HepG2 (cell line): ENCODE data around the gene SRY. TPM values are rescaled to one million over a fixed set of nuclear protein-coding genes. Genes with fewer than 3 reads are reported as not detected.

ENCODE experiments used
- ATAC-seq: fragments of 200-7000 bp; cut with Tn5 transposase; 3 replicates; pipeline ENCODE4 v1.9.1; 2020; ENCODE audit warnings: mild to moderate bottlenecking, moderate library complexity
- BruUV-seq: library from RNA; stranded (reverse); fragments of 400-500 nt; replicated peaks from 2 replicates; lab custom pipeline; 2021; lab: Mats Ljungman, UMichigan
- CTCF ChIA-PET: fragments of 300-600 bp; formaldehyde crosslinking; extraction: SDS; loops from one replicate; lab custom pipeline; 2021; ENCODE audit warnings: low total read pairs, inconsistent platforms, low intra/inter-chr PET ratio; lab: Yijun Ruan, JAX
- POLR2A ChIA-PET: fragments of 350-600 bp; sonication (Branson Sonifier 250); formaldehyde crosslinking; loops from one replicate; lab custom pipeline; 2020; ENCODE audit warnings: antibody characterized with exemption, inconsistent platforms; lab: Yijun Ruan, JAX
- DNase-seq: peaks from one replicate; pipeline ENCODE4 v3.0.0-alpha.2; 2015; ENCODE audit warnings: low spot score
- FAIRE-seq: peaks from 3 replicates; lab custom pipeline; 2011; peaks lifted over from hg19 to GRCh38; lab: Jason Lieb, UNC
- H2AFZ ChIP-seq: one replicate; pipeline ENCODE4 v1.6.1; 2011; ENCODE audit warnings: low read length, inconsistent platforms
- H3K27ac ChIP-seq: fragments of 300-600 bp; 3 replicates; pipeline ENCODE4 v1.8.0; 2011; ENCODE audit warnings: mixed run types, mild to moderate bottlenecking, mixed read lengths, low read length, inconsistent platforms; ENCODE audit not compliant: insufficient read depth; ENCODE audit errors: extremely low read length
- H3K27me3 ChIP-seq, 2 experiments: fragments of 200-600 bp in 1 of 2; 2 replicates in 1 of 2; 3 replicates in 1 of 2; pipeline versions ENCODE4 v1.6.0 to v1.8.0; 2011; ENCODE audit warnings: low read length in 2 of 2, mild to moderate bottlenecking in 2 of 2, moderate library complexity in 2 of 2, inconsistent platforms in 1 of 2; ENCODE audit not compliant: insufficient read depth in 2 of 2, control insufficient read depth in 1 of 2
- H3K36me3 ChIP-seq, 2 experiments: fragments of 200-600 bp in 1 of 2; replicated peaks in 1 of 2; 2 replicates in 1 of 2; 3 replicates in 1 of 2; pipeline versions ENCODE4 v1.5.1 to v1.8.0; 2011; ENCODE audit warnings: low read length in 2 of 2, inconsistent platforms in 1 of 2; ENCODE audit not compliant: insufficient read depth in 2 of 2, control insufficient read depth in 1 of 2
- H3K4me1 ChIP-seq: 2 replicates; pipeline ENCODE4 v1.5.1; 2012; ENCODE audit warnings: low read length, inconsistent platforms; ENCODE audit not compliant: insufficient read depth
- H3K4me2 ChIP-seq: 2 replicates; pipeline ENCODE4 v1.6.0; 2011; ENCODE audit warnings: low read depth, low read length, inconsistent platforms
- H3K4me3 ChIP-seq, 3 experiments: fragments of 200-600 bp in 1 of 3; sonication (generic), shearing (Covaris generic) in 1 of 3; replicated peaks in 1 of 3; 2 replicates each; pipeline ENCODE4 v1.5.1; 2011 to 2016; ENCODE audit warnings: low read length in 3 of 3, inconsistent platforms in 2 of 3, low read depth in 2 of 3, mild to moderate bottlenecking in 2 of 3, control low read depth in 1 of 3, mixed read lengths in 1 of 3; ENCODE audit not compliant: insufficient read depth in 1 of 3
- H3K79me2 ChIP-seq: one replicate; pipeline ENCODE4 v1.6.1; 2011; ENCODE audit warnings: low read length, inconsistent platforms; ENCODE audit not compliant: insufficient read depth
- H3K9ac ChIP-seq: 2 replicates; pipeline ENCODE4 v1.6.0; 2011; ENCODE audit warnings: mild to moderate bottlenecking, low read depth, low read length, inconsistent platforms; ENCODE audit not compliant: insufficient read depth
- H3K9me3 ChIP-seq: 2 replicates; pipeline ENCODE4 v1.5.1; 2012; ENCODE audit warnings: mild to moderate bottlenecking, low read length
- H4K20me1 ChIP-seq: 2 replicates; pipeline ENCODE4 v1.6.0; 2011; ENCODE audit warnings: inconsistent platforms, mild to moderate bottlenecking, low read length, moderate library complexity; ENCODE audit not compliant: insufficient read depth
- AFF4 ChIP-seq: sonication (generic); formaldehyde crosslinking; IDR thresholded peaks from 2 replicates; pipeline ENCODE4 v1.4.0; 2020; ENCODE audit warnings: missing genetic modification reagents
- EEA1 ChIP-seq: sonication (generic); formaldehyde crosslinking; IDR thresholded peaks from 2 replicates; pipeline ENCODE4 v1.5.1; 2020; ENCODE audit warnings: mild to moderate bottlenecking, missing genetic modification reagents, borderline replicate concordance
- GZF1 ChIP-seq: sonication (generic); formaldehyde crosslinking; IDR thresholded peaks from 2 replicates; pipeline ENCODE4 v1.5.1; 2020; ENCODE audit warnings: mild to moderate bottlenecking, missing genetic modification reagents
- HNF1B ChIP-seq: sonication (generic); formaldehyde crosslinking; IDR thresholded peaks from 2 replicates; pipeline ENCODE4 v1.5.1; 2020; ENCODE audit warnings: mild to moderate bottlenecking, moderate library complexity, missing genetic modification reagents
- RNF219 ChIP-seq: sonication (generic); formaldehyde crosslinking; IDR thresholded peaks from 2 replicates; pipeline ENCODE4 v1.5.0; 2020; ENCODE audit warnings: mild to moderate bottlenecking, missing genetic modification reagents
- THAP9 ChIP-seq: sonication (generic); formaldehyde crosslinking; IDR thresholded peaks from 2 replicates; pipeline ENCODE4; 2020; ENCODE audit warnings: missing genetic modification reagents, mild to moderate bottlenecking, borderline replicate concordance
- TP53 ChIP-seq: sonication (generic); formaldehyde crosslinking; conservative IDR thresholded peaks from 2 replicates; pipeline ENCODE4 v1.4.0; 2020; ENCODE audit warnings: missing genetic modification reagents
- UBTF ChIP-seq: sonication (generic); formaldehyde crosslinking; IDR thresholded peaks from 2 replicates; pipeline ENCODE4 v1.4.0; 2020; ENCODE audit warnings: mild to moderate bottlenecking, missing genetic modification reagents
- ZNF235 ChIP-seq: sonication (generic); formaldehyde crosslinking; IDR thresholded peaks from 2 replicates; pipeline ENCODE4 v1.8.1; 2023; ENCODE audit warnings: mild to moderate bottlenecking, missing genetic modification reagents, borderline replicate concordance
- ZNF431 ChIP-seq: sonication (generic); formaldehyde crosslinking; IDR thresholded peaks from 2 replicates; pipeline ENCODE4 v1.9.0; 2022; ENCODE audit warnings: missing genetic modification reagents, low read depth, mild to moderate bottlenecking, borderline replicate concordance
- ZNF567 ChIP-seq: sonication (generic); formaldehyde crosslinking; IDR thresholded peaks from 2 replicates; pipeline ENCODE4 v1.8.1; 2023; ENCODE audit warnings: mild to moderate bottlenecking, missing genetic modification reagents, borderline replicate concordance
- WGBS: methylation state at CpG from one replicate; pipeline ENCODE4 v1.1.6; 2017; ENCODE audit warnings: low lambda C conversion rate; 5-methylcytosine and 5-hydroxymethylcytosine counted together
- in situ Hi-C: cut with HindIII; loops from 2 replicates; pipeline ENCODE4 v1.10.0; 2017; ENCODE audit warnings: low pct_unique_long_range_greater_than_20kb; ENCODE audit not compliant: extremely low pct_ligation_motif_present
- intact Hi-C: fragments of 100-400 bp; cut with micrococcal nuclease; formaldehyde crosslinking; loops from one replicate; pipeline ENCODE4 v1.10.0; 2022; ENCODE audit not compliant: unreplicated experiment
- polyA plus RNA-seq, 8 experiments: library from polyadenylated mRNA; depleted of rRNA in 3 of 8; stranded (reverse) in 7 of 8; unstranded in 1 of 8; fragments of >200 nt; fragmentation: Illumina TruSeq in 4 of 8; extraction: Trizol in 4 of 8; gene quantifications; 2 replicates each; pipeline versions ENCODE4 v1.2.1 to v1.2.3, GENCODE V29; 2011 to 2016; ENCODE audit warnings: low read depth in 4 of 8, missing spikeins in 1 of 8, mixed read lengths in 1 of 8; ENCODE audit not compliant: insufficient read depth in 1 of 8
- total RNA-seq, 5 experiments: library from RNA; depleted of rRNA; stranded (reverse); fragments of >200 nt; fragmentation: Illumina TruSeq; extraction: Trizol; gene quantifications; 2 replicates each; pipeline ENCODE4 v1.2.3, GENCODE V29; 2016; ENCODE audit warnings: low read depth in 1 of 5

SRY gene
- total and polyA plus RNA-seq, 2 of the 13 experiments (the other 11 are each of a cell fraction or from before 2014, with no cell fraction given) = 3.4 to 4.7 TPM

GRCh38 chrY:2789756-2790155 lies 2.3 kb upstream of the SRY start:
- in situ Hi-C loops = no loop called here
- intact Hi-C loops = no loop called here
- Histone ChIP-seq H3K79me2 (peaks cover 2% of the 10 kb centered on the region), H3K4me2 (no peak overlapping the region), H2AFZ (no peak overlapping the region), H3K4me3 (no peak overlapping the region), H3K36me3 (no peaks in the 10 kb centered on the region), H3K27me3 (no peaks in the 10 kb centered on the region), H4K20me1 (no peaks in the 10 kb centered on the region), H3K4me1 (peaks cover 8% of the 10 kb centered on the region), H3K9ac (no peak overlapping the region), H3K9me3 (no peaks in the 10 kb centered on the region), H3K27ac (no peak overlapping the region)
- BruUV-seq = no TSS peak
- ChIA-PET POLR2A (no interaction called here), CTCF (no interaction called here)
- ATAC-seq (no peak), DNase-seq (no peak), FAIRE-seq (no peak)
- 95% methylated on average over 30 of the region's 33 CpGs for WGBS
- TF ChIP-seq HNF1B (CRISPR knock-in tag) = no peak
- no peak for TF ChIP-seq GZF1 (CRISPR knock-in tag)
- TF ChIP-seq THAP9 (CRISPR knock-in tag) = no peak
- no peak for TF ChIP-seq TP53 (CRISPR knock-in tag)
- TF ChIP-seq ZNF567 (CRISPR knock-in tag) = no peak
- TF ChIP-seq RNF219 (CRISPR knock-in tag) = no peak
- TF ChIP-seq EEA1 (CRISPR knock-in tag) = no peak
- no peak for TF ChIP-seq ZNF431 (CRISPR knock-in tag)
- no peak for TF ChIP-seq AFF4
- no peak for TF ChIP-seq ZNF235 (CRISPR knock-in tag)
- TF ChIP-seq UBTF = no peak
